ENCODE results near the gene LYPD4.

The LYPD4 gene

GRCh38 chr19:41844601-41845000 lies at the start of gene LYPD4:
Gene LYPD4, minus strand, starts transcription at chr19:41844683. Its CDS starts 5,398 bp downstream, at chr19:41839285.
- no peaks in the 10 kb centered on the region for H3K4me1 Mint-ChIP-seq (ENCODE audit: low read depth)
- H3K4me3 Mint-ChIP-seq, result no peak within 1 kb of the TSS
- peaks cover 9% of the 10 kb centered on the region for H3K27me3 Mint-ChIP-seq
- H3K36me3 Mint-ChIP-seq (ENCODE audit: low read depth), result no peaks in the 10 kb centered on the region
- no peaks in the 10 kb centered on the region for H3K9me3 Mint-ChIP-seq
- H3K27ac Mint-ChIP-seq, result no peak within 1 kb of the TSS

- H3K4me1 Mint-ChIP-seq (ENCODE audit: low read depth), result peaks cover 78% of the 10 kb centered on the region
- peak overlapping the region; percentile 36 for H3K27ac Mint-ChIP-seq
- H3K4me3 Mint-ChIP-seq, result no peak overlapping the region
- H3K9me3 Mint-ChIP-seq, result no peaks in the 10 kb centered on the region
- no peaks in the 10 kb centered on the region for H3K27me3 Mint-ChIP-seq
- H3K36me3 Mint-ChIP-seq (ENCODE audit: low read depth), result peaks cover 55% of the 10 kb centered on the region
Measured at GRCh38 chr19:41893899-41894298, 49.4 kb upstream of the LYPD4 start.

GRCh38 chr19:41892173-41892902 lies 47.9 kb upstream of the LYPD4 start:
- Mint-ChIP-seq H3K4me3 (no peak overlapping the region), H3K9me3 (no peaks in the 10 kb centered on the region), H3K36me3 (ENCODE audit: low read depth) (peaks cover 47% of the 10 kb centered on the region), H3K27me3 (no peaks in the 10 kb centered on the region), H3K4me1 (ENCODE audit: low read depth) (peaks cover 76% of the 10 kb centered on the region), H3K27ac (peak overlapping the region; percentile 81)

- no peak overlapping the region for H3K27ac Mint-ChIP-seq
- no peaks in the 10 kb centered on the region for H3K27me3 Mint-ChIP-seq
- H3K4me1 Mint-ChIP-seq (ENCODE audit: low read depth), result peaks cover 83% of the 10 kb centered on the region
- no peaks in the 10 kb centered on the region for H3K9me3 Mint-ChIP-seq
- H3K4me3 Mint-ChIP-seq, result no peak overlapping the region
- peaks cover 52% of the 10 kb centered on the region for H3K36me3 Mint-ChIP-seq (ENCODE audit: low read depth)
Measured at GRCh38 chr19:41890936-41891335, 46.5 kb upstream of the LYPD4 start.

- H3K27me3 Mint-ChIP-seq, result no peaks in the 10 kb centered on the region
- peak overlapping the region; percentile 88 for H3K4me3 Mint-ChIP-seq
- H3K36me3 Mint-ChIP-seq (ENCODE audit: low read depth), result peaks cover 48% of the 10 kb centered on the region
- H3K4me1 Mint-ChIP-seq (ENCODE audit: low read depth), result peaks cover 84% of the 10 kb centered on the region
- H3K9me3 Mint-ChIP-seq, result no peaks in the 10 kb centered on the region
- H3K27ac Mint-ChIP-seq, result peak overlapping the region; percentile 100
Measured at GRCh38 chr19:41889896-41890295, 45.4 kb upstream of the LYPD4 start.

GRCh38 chr19:41888926-41889325 lies 44.4 kb upstream of the LYPD4 start:
- Mint-ChIP-seq H3K4me1 (ENCODE audit: low read depth) (peaks cover 78% of the 10 kb centered on the region), H3K36me3 (ENCODE audit: low read depth) (peaks cover 44% of the 10 kb centered on the region), H3K27ac (peak overlapping the region; percentile 100), H3K4me3 (peak overlapping the region; percentile 88), H3K9me3 (no peaks in the 10 kb centered on the region), H3K27me3 (no peaks in the 10 kb centered on the region)

- Mint-ChIP-seq H3K4me1 (ENCODE audit: low read depth) (peaks cover 73% of the 10 kb centered on the region), H3K27ac (peak overlapping the region; percentile 100), H3K27me3 (no peaks in the 10 kb centered on the region), H3K36me3 (ENCODE audit: low read depth) (peaks cover 46% of the 10 kb centered on the region), H3K4me3 (peak overlapping the region; percentile 88), H3K9me3 (no peaks in the 10 kb centered on the region)
Measured at GRCh38 chr19:41887711-41888382, 43.4 kb upstream of the LYPD4 start.

GRCh38 chr19:41886761-41887710 lies 42.6 kb upstream of the LYPD4 start:
- Mint-ChIP-seq H3K4me3 (peak overlapping the region; percentile 88), H3K27me3 (no peaks in the 10 kb centered on the region), H3K4me1 (ENCODE audit: low read depth) (peaks cover 74% of the 10 kb centered on the region), H3K27ac (peak overlapping the region; percentile 100), H3K36me3 (ENCODE audit: low read depth) (peaks cover 45% of the 10 kb centered on the region), H3K9me3 (no peaks in the 10 kb centered on the region)

- no peaks in the 10 kb centered on the region for H3K27me3 Mint-ChIP-seq
- H3K4me1 Mint-ChIP-seq (ENCODE audit: low read depth), result peaks cover 64% of the 10 kb centered on the region
- H3K27ac Mint-ChIP-seq, result peak overlapping the region; percentile 93
- no peaks in the 10 kb centered on the region for H3K9me3 Mint-ChIP-seq
- peaks cover 27% of the 10 kb centered on the region for H3K36me3 Mint-ChIP-seq (ENCODE audit: low read depth)
- H3K4me3 Mint-ChIP-seq, result peak overlapping the region; percentile 88
Measured at GRCh38 chr19:41883821-41884733, 39.6 kb upstream of the LYPD4 start.

- H3K36me3 Mint-ChIP-seq (ENCODE audit: low read depth), result peaks cover 22% of the 10 kb centered on the region
- H3K4me1 Mint-ChIP-seq (ENCODE audit: low read depth), result peaks cover 63% of the 10 kb centered on the region
- no peaks in the 10 kb centered on the region for H3K9me3 Mint-ChIP-seq
- peak overlapping the region; percentile 88 for H3K4me3 Mint-ChIP-seq
- no peaks in the 10 kb centered on the region for H3K27me3 Mint-ChIP-seq
- peak overlapping the region; percentile 93 for H3K27ac Mint-ChIP-seq
Measured at GRCh38 chr19:41883463-41883820, 39.0 kb upstream of the LYPD4 start.

- H3K27me3 Mint-ChIP-seq, result no peaks in the 10 kb centered on the region
- H3K4me1 Mint-ChIP-seq (ENCODE audit: low read depth), result peaks cover 63% of the 10 kb centered on the region
- H3K9me3 Mint-ChIP-seq, result no peaks in the 10 kb centered on the region
- H3K4me3 Mint-ChIP-seq, result peak within 1 kb of the TSS; percentile 93
- H3K27ac Mint-ChIP-seq, result peak within 1 kb of the TSS; percentile 97
- peaks cover 18% of the 10 kb centered on the region for H3K36me3 Mint-ChIP-seq (ENCODE audit: low read depth)
Measured at GRCh38 chr19:41882568-41883462, 38.3 kb upstream of the LYPD4 start, which contains the start of gene ARHGEF1. Gene ARHGEF1, plus strand, starts transcription at chr19:41883184. Its CDS starts 4,899 bp downstream, at chr19:41888083.

GRCh38 chr19:41880329-41880708 lies 35.8 kb upstream of the LYPD4 start:
- Mint-ChIP-seq H3K27me3 (no peaks in the 10 kb centered on the region), H3K4me1 (ENCODE audit: low read depth) (peaks cover 66% of the 10 kb centered on the region), H3K27ac (peak overlapping the region; percentile 9), H3K9me3 (no peaks in the 10 kb centered on the region), H3K36me3 (ENCODE audit: low read depth) (peaks cover 8% of the 10 kb centered on the region), H3K4me3 (no peak overlapping the region)

GRCh38 chr19:41879670-41880328 lies 35.3 kb upstream of the LYPD4 start:
- H3K36me3 Mint-ChIP-seq (ENCODE audit: low read depth), result peaks cover 8% of the 10 kb centered on the region

More at GRCh38 chr19:41879670-41880328, 35.3 kb upstream of the LYPD4 start:
- Mint-ChIP-seq H3K27ac (peak overlapping the region; percentile 9), H3K4me1 (ENCODE audit: low read depth) (peaks cover 64% of the 10 kb centered on the region), H3K27me3 (no peaks in the 10 kb centered on the region), H3K9me3 (no peaks in the 10 kb centered on the region), H3K4me3 (peak overlapping the region; percentile 20)
